ENCODE data around the gene SLC22A6. TPM values are rescaled to one million over a fixed set of nuclear protein-coding genes. Genes with fewer than 3 reads are reported as not detected.

The SLC22A6 gene
- total RNA-seq, 1 donor from 2014 or later = not detected

DNA sequence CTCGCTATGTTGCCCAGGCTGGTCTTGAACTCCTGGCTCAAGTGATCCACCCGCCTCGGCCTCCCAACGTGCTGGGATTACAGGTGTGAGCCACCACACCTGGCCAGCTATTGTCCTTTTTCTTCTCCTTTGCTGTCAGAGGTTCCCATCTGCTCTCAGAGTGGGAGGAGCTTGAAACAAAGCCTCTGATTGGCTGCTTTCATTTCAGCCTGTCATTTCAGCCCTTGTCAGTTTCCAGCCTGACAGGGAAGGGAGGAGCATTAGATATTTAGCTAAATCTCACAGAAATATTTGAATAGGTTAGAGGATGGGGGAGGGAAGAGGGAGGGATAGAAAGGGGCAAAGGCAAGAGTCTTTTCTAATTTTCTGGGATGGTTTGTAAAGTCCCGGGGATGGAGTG is 8.7 kb downstream of the SLC22A6 start:
- Mint-ChIP-seq H3K27me3 (ENCODE audit: unreplicated experiment) (peaks cover 2% of the 10 kb centered on the region), H3K9me3 (ENCODE audit: unreplicated experiment) (peaks cover 2% of the 10 kb centered on the region), H3K36me3 (ENCODE audit: unreplicated experiment) (no peaks in the 10 kb centered on the region), H3K4me1 (ENCODE audit: low read depth, unreplicated experiment) (peaks cover 5% of the 10 kb centered on the region), H3K27ac (ENCODE audit: unreplicated experiment) (no peak overlapping the region), H3K4me3 (ENCODE audit: unreplicated experiment) (no peak overlapping the region)
- DNase-seq = no peak
- TF ChIP-seq, protein P1, sequence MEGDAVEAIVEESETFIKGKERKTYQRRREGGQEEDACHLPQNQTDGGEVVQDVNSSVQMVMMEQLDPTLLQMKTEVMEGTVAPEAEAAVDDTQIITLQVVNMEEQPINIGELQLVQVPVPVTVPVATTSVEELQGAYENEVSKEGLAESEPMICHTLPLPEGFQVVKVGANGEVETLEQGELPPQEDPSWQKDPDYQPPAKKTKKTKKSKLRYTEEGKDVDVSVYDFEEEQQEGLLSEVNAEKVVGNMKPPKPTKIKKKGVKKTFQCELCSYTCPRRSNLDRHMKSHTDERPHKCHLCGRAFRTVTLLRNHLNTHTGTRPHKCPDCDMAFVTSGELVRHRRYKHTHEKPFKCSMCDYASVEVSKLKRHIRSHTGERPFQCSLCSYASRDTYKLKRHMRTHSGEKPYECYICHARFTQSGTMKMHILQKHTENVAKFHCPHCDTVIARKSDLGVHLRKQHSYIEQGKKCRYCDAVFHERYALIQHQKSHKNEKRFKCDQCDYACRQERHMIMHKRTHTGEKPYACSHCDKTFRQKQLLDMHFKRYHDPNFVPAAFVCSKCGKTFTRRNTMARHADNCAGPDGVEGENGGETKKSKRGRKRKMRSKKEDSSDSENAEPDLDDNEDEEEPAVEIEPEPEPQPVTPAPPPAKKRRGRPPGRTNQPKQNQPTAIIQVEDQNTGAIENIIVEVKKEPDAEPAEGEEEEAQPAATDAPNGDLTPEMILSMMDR (IDR thresholded peaks at IDR 0.05; ENCODE audit: partially characterized antibody, unreplicated experiment) = no peak

DNA sequence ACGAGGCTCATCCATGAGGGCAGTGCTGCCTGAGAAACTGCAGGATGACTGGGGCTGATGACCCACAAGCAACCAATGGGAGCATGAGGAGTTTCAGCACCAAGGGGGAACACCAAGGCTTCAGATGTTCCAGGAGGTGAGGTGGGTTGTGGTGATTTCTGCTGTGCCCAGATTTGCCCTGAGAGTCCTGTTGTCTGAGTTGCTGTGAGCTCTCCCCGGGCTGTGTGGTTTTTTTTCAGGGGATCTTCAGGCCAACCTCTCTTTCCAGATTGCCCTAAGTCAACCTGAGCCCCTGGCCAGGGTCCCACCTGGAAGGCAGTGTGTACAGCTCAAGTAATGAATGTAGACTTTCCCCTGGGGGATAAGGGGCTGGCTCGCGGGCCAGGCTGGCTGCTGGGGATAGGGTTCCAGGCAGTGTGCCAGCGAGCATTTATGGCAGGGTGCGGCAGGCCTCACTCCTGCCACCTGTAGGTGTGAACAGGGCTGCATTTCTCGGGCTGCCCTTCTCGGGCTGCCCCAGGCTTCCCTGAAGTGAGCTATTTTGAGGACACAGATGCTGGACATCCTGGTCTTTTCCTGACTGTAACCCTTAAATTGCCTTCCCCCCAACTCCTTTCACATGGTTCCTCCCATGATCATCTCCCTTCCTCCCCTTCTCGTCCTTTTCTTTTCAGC is 9.8 kb downstream of the SLC22A6 start:
- H3K27me3 Mint-ChIP-seq (ENCODE audit: unreplicated experiment) = peaks cover 2% of the 10 kb centered on the region
- DNase-seq = peak; percentile 34
- no peak overlapping the region for H3K27ac Mint-ChIP-seq (ENCODE audit: unreplicated experiment)
- TF ChIP-seq, protein P1 (IDR thresholded peaks at IDR 0.05; ENCODE audit: partially characterized antibody, unreplicated experiment) = no peak
- no peak overlapping the region for H3K4me3 Mint-ChIP-seq (ENCODE audit: unreplicated experiment)
- no peaks in the 10 kb centered on the region for H3K36me3 Mint-ChIP-seq (ENCODE audit: unreplicated experiment)
- H3K4me1 Mint-ChIP-seq (ENCODE audit: low read depth, unreplicated experiment) = peaks cover 5% of the 10 kb centered on the region
- H3K9me3 Mint-ChIP-seq (ENCODE audit: unreplicated experiment) = no peaks in the 10 kb centered on the region

DNA sequence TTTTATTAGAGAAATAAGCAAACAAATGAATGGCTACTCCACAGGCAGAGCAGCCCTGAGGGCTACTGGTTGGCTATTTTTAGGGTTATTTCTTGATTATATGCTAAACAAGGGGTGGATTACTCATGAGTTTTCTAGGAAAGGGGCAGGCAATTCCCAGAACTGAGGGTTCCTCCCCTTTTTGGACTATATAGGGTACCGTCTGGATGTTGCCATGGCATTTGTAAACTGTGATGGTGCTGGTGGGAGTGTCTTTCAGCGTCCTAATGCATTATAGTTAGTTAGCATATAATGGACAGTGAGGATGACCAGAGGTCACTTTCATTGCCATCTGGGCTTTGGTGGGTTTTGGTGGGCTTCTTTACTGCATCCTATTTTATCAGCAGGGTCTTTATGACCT is 19.2 kb downstream of the SLC22A6 start:
- H3K27me3 Mint-ChIP-seq (ENCODE audit: unreplicated experiment) = no peaks in the 10 kb centered on the region
- no peaks in the 10 kb centered on the region for H3K4me1 Mint-ChIP-seq (ENCODE audit: low read depth, unreplicated experiment)
- peaks cover 6% of the 10 kb centered on the region for H3K9me3 Mint-ChIP-seq (ENCODE audit: unreplicated experiment)
- H3K4me3 Mint-ChIP-seq (ENCODE audit: unreplicated experiment) = no peak overlapping the region
- DNase-seq = no peak
- H3K36me3 Mint-ChIP-seq (ENCODE audit: unreplicated experiment) = no peaks in the 10 kb centered on the region
- no peak overlapping the region for H3K27ac Mint-ChIP-seq (ENCODE audit: unreplicated experiment)
- TF ChIP-seq, protein P1 (IDR thresholded peaks at IDR 0.05; ENCODE audit: partially characterized antibody, unreplicated experiment) = no peak

DNA sequence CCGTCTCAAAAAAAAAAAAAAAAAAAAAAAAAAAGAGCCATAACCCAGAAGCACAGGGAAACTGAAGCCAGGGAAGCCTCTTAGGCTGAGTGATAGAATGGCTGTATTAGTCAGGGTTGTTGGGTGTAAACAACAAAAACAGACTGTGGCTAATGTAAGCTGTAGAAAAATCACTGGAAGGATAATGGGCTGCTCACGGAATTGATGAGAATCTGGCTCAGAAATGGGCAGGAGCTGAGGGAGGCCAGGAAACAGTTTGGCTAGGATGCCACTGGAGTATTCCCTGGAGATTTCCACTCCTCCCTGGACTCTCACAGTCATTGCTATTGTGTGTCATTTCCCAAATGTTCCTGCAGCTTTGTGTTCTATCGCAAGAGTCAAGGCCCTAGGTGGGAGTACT is 22.4 kb downstream of the SLC22A6 start:
- no peaks in the 10 kb centered on the region for H3K36me3 Mint-ChIP-seq (ENCODE audit: unreplicated experiment)
- H3K9me3 Mint-ChIP-seq (ENCODE audit: unreplicated experiment) = peaks cover 8% of the 10 kb centered on the region
- H3K27me3 Mint-ChIP-seq (ENCODE audit: unreplicated experiment) = peaks cover 2% of the 10 kb centered on the region
- H3K4me1 Mint-ChIP-seq (ENCODE audit: low read depth, unreplicated experiment) = no peaks in the 10 kb centered on the region
- TF ChIP-seq, protein P1 (IDR thresholded peaks at IDR 0.05; ENCODE audit: partially characterized antibody, unreplicated experiment) = no peak
- no peak overlapping the region for H3K27ac Mint-ChIP-seq (ENCODE audit: unreplicated experiment)
- H3K4me3 Mint-ChIP-seq (ENCODE audit: unreplicated experiment) = no peak overlapping the region
- no peak for DNase-seq

DNA sequence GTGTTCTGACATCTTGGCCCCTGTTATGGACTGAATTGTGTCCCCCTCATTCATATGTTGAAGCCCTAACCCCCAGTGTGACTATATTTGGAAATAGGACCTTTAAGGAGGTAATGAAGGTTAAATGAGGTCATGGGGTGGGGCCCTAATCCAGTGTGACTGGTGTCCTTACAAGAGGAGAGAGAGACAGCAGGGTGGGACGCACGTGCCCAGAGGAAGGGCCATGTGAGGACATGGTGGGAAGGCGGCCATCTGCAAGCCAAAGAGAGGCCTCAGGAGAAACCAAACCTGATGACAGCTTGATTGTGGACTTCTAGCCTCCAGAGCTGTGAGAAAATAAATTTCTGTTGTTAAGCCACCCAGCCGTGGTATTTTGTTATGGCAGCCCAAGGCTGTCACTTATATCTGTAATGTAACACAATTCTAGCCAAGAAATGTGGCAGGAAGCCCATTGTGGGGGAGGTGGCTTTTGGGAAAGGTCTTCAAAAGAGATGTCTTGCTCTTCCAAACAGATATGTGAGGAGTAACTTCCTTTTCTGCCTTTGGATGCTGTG is 23.7 kb downstream of the SLC22A6 start:
- TF ChIP-seq, protein P1 (IDR thresholded peaks at IDR 0.05; ENCODE audit: partially characterized antibody, unreplicated experiment) = no peak
- peaks cover 5% of the 10 kb centered on the region for H3K9me3 Mint-ChIP-seq (ENCODE audit: unreplicated experiment)
- no peak overlapping the region for H3K4me3 Mint-ChIP-seq (ENCODE audit: unreplicated experiment)
- peaks cover 2% of the 10 kb centered on the region for H3K27me3 Mint-ChIP-seq (ENCODE audit: unreplicated experiment)
- peak overlapping the region; percentile 62 for H3K27ac Mint-ChIP-seq (ENCODE audit: unreplicated experiment)
- no peaks in the 10 kb centered on the region for H3K4me1 Mint-ChIP-seq (ENCODE audit: low read depth, unreplicated experiment)
- no peaks in the 10 kb centered on the region for H3K36me3 Mint-ChIP-seq (ENCODE audit: unreplicated experiment)
- DNase-seq = no peak

Measured in glutamatergic neuron (in vitro differentiated cells).